Measurements from ENCODE around the gene ARID5B. TPM values are rescaled to one million over a fixed set of nuclear protein-coding genes. Genes with fewer than 3 reads are reported as not detected.

ARID5B gene
- total RNA-seq, 1 experiment from 2014 or later, result 0.04 TPM

GRCh38 chr10:62081341-62082270 lies 180.1 kb downstream of the ARID5B start:
- Histone ChIP-seq H3K4ac (ENCODE audit: low read depth, low read length) (no peak overlapping the region), H2AFZ (ENCODE audit: low read length) (no peak overlapping the region), H2BK15ac (ENCODE audit: low read depth, low read length) (no peak overlapping the region), H2AK5ac (ENCODE audit: insufficient read length, low read length) (no peak overlapping the region), H2BK12ac (ENCODE audit: insufficient read length, low read depth, low read length) (no peak overlapping the region), H3K79me1 (ENCODE audit: insufficient read depth, low read depth, low read length, poor library complexity, severe bottlenecking) (no peaks in the 10 kb centered on the region), H3K23me2 (ENCODE audit: insufficient read length, low read depth, low read length, poor library complexity, severe bottlenecking) (no peaks in the 10 kb centered on the region), H3K79me2 (ENCODE audit: insufficient read depth, low read length) (no peaks in the 10 kb centered on the region), H2BK120ac (ENCODE audit: low read depth, low read length, poor library complexity, severe bottlenecking) (no peak overlapping the region), H3T11ph (ENCODE audit: low read length) (no peak overlapping the region), H4K91ac (ENCODE audit: insufficient read length, low read depth, low read length) (no peak overlapping the region), H3K9me3 (ENCODE audit: control insufficient read depth, low read depth, low read length) (no peaks in the 10 kb centered on the region), H2BK5ac (ENCODE audit: insufficient read length, low read length) (no peak overlapping the region), H3K4me1 (ENCODE audit: insufficient read depth, low read length) (no peaks in the 10 kb centered on the region), H2BK20ac (ENCODE audit: low read depth, low read length, poor library complexity, severe bottlenecking) (no peak overlapping the region), H3K56ac (ENCODE audit: insufficient read length, low read depth, low read length) (no peak overlapping the region), H3K27me3 (ENCODE audit: insufficient read depth, low read length) (no peaks in the 10 kb centered on the region), H4K5ac (ENCODE audit: insufficient read length, low read depth, low read length) (no peak overlapping the region), H4K8ac (replicated peaks; ENCODE audit: insufficient read length, low read depth, low read length) (no peak overlapping the region), H3K23ac (ENCODE audit: insufficient read length, low read depth, low read length) (no peak overlapping the region), H3K18ac (ENCODE audit: insufficient read length, low read depth, low read length) (no peak overlapping the region), H3K27ac (ENCODE audit: insufficient read length, low read depth, low read length) (no peak overlapping the region), H3K4me2 (ENCODE audit: insufficient read depth, insufficient read length, low read length) (no peak overlapping the region), H3K14ac (ENCODE audit: insufficient read depth, low read length) (no peak overlapping the region), H4K20me1 (ENCODE audit: control insufficient read depth, insufficient read depth, insufficient read length) (no peaks in the 10 kb centered on the region), H3K9ac (ENCODE audit: extremely low read depth, insufficient read length, low read length) (no peak overlapping the region)
- H3K36me3 Mint-ChIP-seq (ENCODE audit: insufficient read depth in 1 of 3, low read depth in 3 of 3), result no peaks in the 10 kb centered on the region
- no peaks in the 10 kb centered on the region for H3K9me3 Mint-ChIP-seq
- H3K27ac Mint-ChIP-seq, result no peak overlapping the region
- TF ChIP-seq CTCF (conservative IDR thresholded peaks at IDR 0.05), result no peak
- no peak overlapping the region for H3K4me3 Mint-ChIP-seq
- H3K27me3 Mint-ChIP-seq (ENCODE audit: low read depth), result no peaks in the 10 kb centered on the region
- no CpG with 5 or more reads among the region's 5 CpGs for WGBS (ENCODE audit: extremely low coverage, insufficient read length, low lambda C conversion rate)
- H3K4me1 Mint-ChIP-seq, result no peaks in the 10 kb centered on the region
- DNase-seq, result no peak
